HuH-7.5 (cell line): ENCODE results near the gene MAP7D2.

Source experiments
- DNase-seq: peaks from one replicate; pipeline ENCODE4 v3.0.0; 2011; ENCODE audit warnings: low spot score

The MAP7D2 gene

GRCh38 chrX:20038966-20039365, 77.7 kb downstream of the MAP7D2 start:
- DNase-seq = no peak

- no peak for DNase-seq
These were observed 79.5 kb downstream of the MAP7D2 start for GRCh38 chrX:20037186-20037585.

GRCh38 chrX:20032201-20032600, 84.5 kb downstream of the MAP7D2 start:
- no peak for DNase-seq

- peak; percentile 5 for DNase-seq
These were observed 87.0 kb downstream of the MAP7D2 start for GRCh38 chrX:20029728-20030127.

GRCh38 chrX:20028588-20028987, 88.1 kb downstream of the MAP7D2 start:
- no peak for DNase-seq

GRCh38 chrX:20026278-20026677, 90.4 kb downstream of the MAP7D2 start:
- no peak for DNase-seq

- no peak for DNase-seq
These were observed 96.9 kb downstream of the MAP7D2 start for GRCh38 chrX:20019672-20020365.

GRCh38 chrX:20016616-20016945, 100.1 kb downstream of the MAP7D2 start:
- DNase-seq = no peak

- no peak for DNase-seq
These were observed 100.6 kb downstream of the MAP7D2 start for GRCh38 chrX:20015945-20016615.

GRCh38 chrX:20015422-20015821, 101.3 kb downstream of the MAP7D2 start:
- DNase-seq = no peak

GRCh38 chrX:20011608-20012007, 105.1 kb downstream of the MAP7D2 start:
- DNase-seq = no peak

- DNase-seq = no peak
These were observed 108.6 kb downstream of the MAP7D2 start for GRCh38 chrX:20007962-20008622.

- no peak for DNase-seq
These were observed 110.8 kb downstream of the MAP7D2 start for GRCh38 chrX:20005883-20006282.

GRCh38 chrX:20001588-20001987, 115.1 kb downstream of the MAP7D2 start:
- DNase-seq = no peak

GRCh38 chrX:19991350-19991718, 125.4 kb downstream of the MAP7D2 start:
- DNase-seq = no peak

GRCh38 chrX:19990556-19991349, 126.0 kb downstream of the MAP7D2 start, which contains the start of gene BCLAF3:
Gene BCLAF3, minus strand, starts transcription at chrX:19991061. Its CDS starts 20,797 bp downstream, at chrX:19970264.
- DNase-seq = peak; percentile 84

- DNase-seq = no peak
These were observed 126.6 kb downstream of the MAP7D2 start for GRCh38 chrX:19990151-19990555.

- DNase-seq = no peak
These were observed 128.9 kb downstream of the MAP7D2 start for GRCh38 chrX:19987856-19988255.

- no peak for DNase-seq
These were observed 130.2 kb downstream of the MAP7D2 start for GRCh38 chrX:19986531-19986930.

GRCh38 chrX:19981947-19982346, 134.8 kb downstream of the MAP7D2 start:
- no peak for DNase-seq

GRCh38 chrX:19975845-19976244, 140.9 kb downstream of the MAP7D2 start:
- DNase-seq = no peak

GRCh38 chrX:19972984-19973383, 143.7 kb downstream of the MAP7D2 start:
- DNase-seq = no peak

- DNase-seq = no peak
These were observed 148.4 kb downstream of the MAP7D2 start for GRCh38 chrX:19968276-19968675.
